BLaER1 (cell line): Measurements from ENCODE around the gene BCL2L2.
"Not testable (repeated sequence)": the region's sequence is repeated elsewhere in the genome, so short reads cannot be mapped to it uniquely, and the experiment has no call there.

Experiments used
- H3K27ac ChIP-seq: shearing (Covaris generic); formaldehyde crosslinking; 2 replicates; pipeline ENCODE4 v1.8.1; 2022
- H3K27me3 ChIP-seq: shearing (Covaris generic); formaldehyde crosslinking; 2 replicates; pipeline ENCODE4 v1.8.1; 2022
- H3K36me3 ChIP-seq: shearing (Covaris generic); formaldehyde crosslinking; 2 replicates; pipeline ENCODE4 v1.8.1; 2022
- H3K4me1 ChIP-seq: shearing (Covaris generic); formaldehyde crosslinking; 2 replicates; pipeline ENCODE4 v1.8.1; 2022
- H3K4me2 ChIP-seq: shearing (Covaris generic); formaldehyde crosslinking; 2 replicates; pipeline ENCODE4 v1.8.1; 2022
- H3K4me3 ChIP-seq: shearing (Covaris generic); formaldehyde crosslinking; 2 replicates; pipeline ENCODE4 v1.8.1; 2022
- H3K9ac ChIP-seq: shearing (Covaris generic); formaldehyde crosslinking; 2 replicates; pipeline ENCODE4 v1.8.1; 2022
- H3K9me3 ChIP-seq: shearing (Covaris generic); formaldehyde crosslinking; 2 replicates; pipeline ENCODE4 v1.8.1; 2022
- H4K20me1 ChIP-seq: shearing (Covaris generic); formaldehyde crosslinking; 2 replicates; pipeline ENCODE4 v1.8.1; 2022
- Cebpa-rat ChIP-seq: shearing (Covaris generic); IDR thresholded peaks from 2 replicates; pipeline ENCODE4 v1.8.1; 2022

The BCL2L2 gene

DNA sequence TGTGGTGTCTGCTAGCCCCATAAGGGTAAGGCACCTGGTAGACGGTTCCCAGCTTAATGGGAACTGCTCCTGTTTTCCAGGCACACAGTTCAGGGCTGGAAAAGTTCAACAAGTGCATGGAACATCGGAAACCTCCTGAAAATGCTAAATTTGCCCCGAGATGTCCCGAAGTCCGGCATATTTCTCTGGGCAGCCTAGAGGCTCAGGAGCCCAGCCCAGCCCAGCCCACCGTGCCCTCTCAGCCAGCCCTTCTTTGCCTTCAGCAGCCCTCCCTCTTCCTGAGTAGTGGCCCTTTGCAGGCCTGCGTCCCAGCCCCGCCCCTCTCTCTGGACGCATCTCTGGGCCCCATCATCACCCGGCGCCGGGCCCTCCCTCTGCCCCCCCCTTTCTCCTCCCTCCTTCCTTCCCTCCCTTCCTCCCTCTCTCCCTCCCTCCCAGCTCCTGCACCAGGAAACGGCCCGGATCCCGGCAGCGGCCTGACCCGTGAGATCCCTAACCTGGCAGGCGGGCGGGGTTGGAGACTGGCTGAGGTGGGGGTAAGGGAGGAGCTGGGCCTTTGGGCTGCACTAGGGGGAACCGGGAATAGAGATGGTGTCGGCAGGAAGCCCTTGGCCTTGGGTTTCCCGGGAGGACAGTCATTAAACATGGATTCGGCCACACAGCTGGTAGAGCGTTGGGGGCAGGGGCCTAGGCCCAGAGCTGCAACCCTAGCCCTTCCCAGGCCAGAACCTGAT is at the start of gene BCL2L2:
Gene BCL2L2, plus strand, starts transcription at position 422 of the 734 bp plus-strand sequence. CDS start 935 bp downstream, outside the sequence.
- peak within 1 kb of the TSS; percentile 84 for H3K9ac ChIP-seq
- no peaks in the 10 kb centered on the region for H4K20me1 ChIP-seq
- H3K4me2 ChIP-seq = peak within 1 kb of the TSS; percentile 95
- no peaks in the 10 kb centered on the region for H3K9me3 ChIP-seq
- H3K4me1 ChIP-seq = peaks cover 64% of the 10 kb centered on the region
- no peaks in the 10 kb centered on the region for H3K27me3 ChIP-seq
- H3K36me3 ChIP-seq = peaks cover 37% of the 10 kb centered on the region
- TF ChIP-seq Cebpa-rat = no peak
- H3K27ac ChIP-seq = peak within 1 kb of the TSS; percentile 81
- H3K4me3 ChIP-seq = peak within 1 kb of the TSS; percentile 77

DNA sequence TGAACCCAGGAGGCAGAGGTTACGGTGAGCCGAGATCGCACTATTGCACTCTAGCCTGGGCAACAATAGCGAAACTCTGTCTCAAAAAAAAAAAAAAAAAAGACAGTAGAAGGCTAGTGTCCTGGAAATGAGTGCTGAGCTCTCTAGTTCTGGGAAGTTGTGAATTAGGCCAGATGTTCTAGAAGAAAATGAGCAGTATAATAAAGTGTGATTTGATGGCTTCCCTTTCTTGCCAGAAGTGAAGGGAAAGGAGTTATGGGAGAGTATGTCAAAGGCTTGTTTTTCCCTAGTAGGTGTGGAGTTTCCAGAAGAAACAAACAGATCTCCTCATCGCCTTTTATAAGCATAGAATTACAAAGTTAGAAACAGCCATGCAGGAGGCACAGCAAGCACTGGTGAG is 48.4 kb upstream of the BCL2L2 start:
- Histone ChIP-seq H4K20me1 (no peaks in the 10 kb centered on the region), H3K4me2 (no peak overlapping the region), H3K27ac (no peak overlapping the region), H3K27me3 (no peaks in the 10 kb centered on the region), H3K9ac (no peak overlapping the region), H3K9me3 (no peaks in the 10 kb centered on the region), H3K4me1 (no peaks in the 10 kb centered on the region), H3K36me3 (no peaks in the 10 kb centered on the region), H3K4me3 (no peak overlapping the region)
- no peak for TF ChIP-seq Cebpa-rat

GRCh38 chr14:23259426-23259825 is 47.2 kb upstream of the BCL2L2 start:
- no peak overlapping the region for H3K4me3 ChIP-seq
- H3K9ac ChIP-seq = no peak overlapping the region
- no peaks in the 10 kb centered on the region for H3K27me3 ChIP-seq
- no peak overlapping the region for H3K27ac ChIP-seq
- no peak for TF ChIP-seq Cebpa-rat
- H3K36me3 ChIP-seq = no peaks in the 10 kb centered on the region
- no peaks in the 10 kb centered on the region for H3K9me3 ChIP-seq
- H3K4me1 ChIP-seq = no peaks in the 10 kb centered on the region
- H4K20me1 ChIP-seq = no peaks in the 10 kb centered on the region
- no peak overlapping the region for H3K4me2 ChIP-seq

- not testable (repeated sequence) for H3K27ac ChIP-seq, H3K4me2 ChIP-seq, H4K20me1 ChIP-seq, H3K9ac ChIP-seq, H3K27me3 ChIP-seq, H3K9me3 ChIP-seq, H3K4me1 ChIP-seq, H3K36me3 ChIP-seq, H3K4me3 ChIP-seq
These were observed 45.8 kb upstream of the BCL2L2 start for GRCh38 chr14:23260849-23261248.

GRCh38 chr14:23269193-23269592 is 37.4 kb upstream of the BCL2L2 start:
- H3K4me3 ChIP-seq = no peak overlapping the region
- no peaks in the 10 kb centered on the region for H4K20me1 ChIP-seq
- no peak for TF ChIP-seq Cebpa-rat
- H3K9ac ChIP-seq = no peak overlapping the region
- H3K9me3 ChIP-seq = no peaks in the 10 kb centered on the region
- H3K4me2 ChIP-seq = no peak overlapping the region
- no peaks in the 10 kb centered on the region for H3K27me3 ChIP-seq
- H3K36me3 ChIP-seq = no peaks in the 10 kb centered on the region
- H3K27ac ChIP-seq = no peak overlapping the region
- H3K4me1 ChIP-seq = no peaks in the 10 kb centered on the region

GRCh38 chr14:23275412-23275811 is 31.2 kb upstream of the BCL2L2 start:
- Histone ChIP-seq H3K4me3 (no peak overlapping the region), H3K27me3 (no peaks in the 10 kb centered on the region), H3K27ac (no peak overlapping the region), H4K20me1 (no peaks in the 10 kb centered on the region), H3K4me2 (no peak overlapping the region), H3K9me3 (no peaks in the 10 kb centered on the region), H3K4me1 (peaks cover 8% of the 10 kb centered on the region), H3K9ac (no peak overlapping the region), H3K36me3 (peaks cover 24% of the 10 kb centered on the region)
- no peak for TF ChIP-seq Cebpa-rat

- no peak overlapping the region for H3K27ac ChIP-seq
- no peaks in the 10 kb centered on the region for H4K20me1 ChIP-seq
- no peaks in the 10 kb centered on the region for H3K27me3 ChIP-seq
- no peak overlapping the region for H3K9ac ChIP-seq
- H3K9me3 ChIP-seq = no peaks in the 10 kb centered on the region
- peaks cover 32% of the 10 kb centered on the region for H3K36me3 ChIP-seq
- H3K4me3 ChIP-seq = no peak overlapping the region
- peaks cover 18% of the 10 kb centered on the region for H3K4me1 ChIP-seq
- no peak overlapping the region for H3K4me2 ChIP-seq
- no peak for TF ChIP-seq Cebpa-rat
These were observed 29.4 kb upstream of the BCL2L2 start for GRCh38 chr14:23277189-23277588.

- Histone ChIP-seq H3K36me3 (peaks cover 37% of the 10 kb centered on the region), H3K4me1 (peaks cover 18% of the 10 kb centered on the region)
- H3K27ac ChIP-seq, H3K4me3 ChIP-seq, H3K9me3 ChIP-seq, H3K9ac ChIP-seq, H4K20me1 ChIP-seq, H3K27me3 ChIP-seq, H3K4me2 ChIP-seq: not testable (repeated sequence)
These were observed 28.7 kb upstream of the BCL2L2 start for GRCh38 chr14:23277928-23278327.

DNA sequence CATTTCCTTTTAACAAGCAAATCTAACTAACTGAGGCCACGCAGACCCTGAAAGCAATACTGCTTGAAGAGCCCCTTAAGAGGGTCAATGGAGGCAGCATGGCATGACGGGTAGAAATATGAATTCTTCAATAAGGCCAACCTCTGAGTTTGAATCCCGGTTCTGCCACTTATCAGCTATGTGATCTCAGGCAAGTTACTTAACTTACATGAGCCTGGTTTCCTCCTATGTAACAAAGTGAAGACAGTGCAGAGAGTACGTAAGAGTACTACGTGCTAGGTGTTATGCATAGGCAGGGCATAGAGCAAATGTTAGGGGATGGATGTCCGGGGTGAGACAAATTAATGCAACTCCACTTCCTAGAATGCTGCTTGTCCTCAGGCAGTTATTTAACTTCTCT is 25.4 kb upstream of the BCL2L2 start:
- H3K4me1 ChIP-seq = peaks cover 30% of the 10 kb centered on the region
- H3K36me3 ChIP-seq = peaks cover 25% of the 10 kb centered on the region
- no peaks in the 10 kb centered on the region for H4K20me1 ChIP-seq
- no peak overlapping the region for H3K4me3 ChIP-seq
- no peaks in the 10 kb centered on the region for H3K27me3 ChIP-seq
- TF ChIP-seq Cebpa-rat = no peak
- H3K27ac ChIP-seq = no peak overlapping the region
- H3K4me2 ChIP-seq = peak overlapping the region; percentile 18; the same call in 1 of the 2 replicates
- H3K9me3 ChIP-seq = no peaks in the 10 kb centered on the region
- no peak overlapping the region for H3K9ac ChIP-seq

DNA sequence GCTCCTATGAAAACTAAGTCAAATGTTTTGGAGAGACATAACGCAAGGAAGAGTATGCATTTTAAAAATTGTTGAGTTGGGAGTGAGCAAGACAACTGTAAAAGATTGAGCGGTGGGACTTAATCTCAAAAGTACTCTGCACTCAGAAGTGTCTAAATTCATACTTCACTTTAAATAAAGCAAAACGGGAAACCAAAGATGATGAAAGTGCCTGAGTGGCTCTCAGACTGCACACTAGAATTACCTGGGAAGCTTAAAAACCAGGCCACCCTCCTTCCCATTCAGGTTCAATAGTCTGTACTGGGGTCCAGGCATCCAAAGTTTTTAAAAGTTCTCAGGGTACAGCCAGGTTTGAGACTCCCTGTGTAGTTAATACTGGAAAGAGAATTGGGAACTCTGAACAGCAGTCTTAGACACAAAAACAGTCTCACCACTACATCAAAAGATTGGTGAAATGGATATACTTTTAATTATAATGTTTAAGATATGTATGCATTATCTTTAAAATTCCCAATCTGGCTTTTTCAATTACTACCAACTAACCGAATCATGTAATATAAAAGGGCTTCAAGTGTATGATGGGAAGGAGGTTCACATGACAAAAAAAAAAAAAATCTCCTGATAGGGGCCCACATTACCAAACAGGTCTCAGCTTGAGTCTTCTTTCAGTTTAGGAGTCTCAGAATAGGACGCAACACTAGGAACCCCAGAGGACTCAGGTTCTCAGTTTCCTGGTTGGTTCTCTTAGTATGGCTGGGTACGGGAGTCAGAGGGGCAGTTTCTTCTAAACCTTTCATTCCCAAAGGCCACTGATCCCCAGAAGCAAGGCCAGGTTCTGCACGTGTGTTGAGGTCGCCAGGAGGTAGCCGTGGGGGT is 21.7 kb upstream of the BCL2L2 start:
- TF ChIP-seq Cebpa-rat = no peak
- peaks cover 37% of the 10 kb centered on the region for H3K4me1 ChIP-seq
- 0 out of 2 replicates have a peak, but pooled peaks cover 12% of the 10 kb centered on the region for H3K36me3 ChIP-seq
- peak overlapping the region; percentile 88 for H3K4me3 ChIP-seq
- peak overlapping the region; percentile 80 for H3K27ac ChIP-seq
- peak overlapping the region; percentile 89 for H3K9ac ChIP-seq
- H4K20me1 ChIP-seq = no peaks in the 10 kb centered on the region
- no peaks in the 10 kb centered on the region for H3K9me3 ChIP-seq
- no peaks in the 10 kb centered on the region for H3K27me3 ChIP-seq
- peak overlapping the region; percentile 89 for H3K4me2 ChIP-seq
